Neural progenitor cell (in vitro differentiated cells): ENCODE results near the gene SPRR2D.

Experiments
- EZH2 ChIP-seq: fragments of 200-600 bp; sonication (generic); IDR thresholded peaks from 2 replicates; pipeline ENCODE4 v1.6.1; 2017; ENCODE audit warnings: antibody characterized with exemption, mild to moderate bottlenecking, moderate library complexity
- EZH2phosphoT487 ChIP-seq: fragments of 200-600 bp; sonication (generic); IDR thresholded peaks from 2 replicates; pipeline ENCODE4 v1.6.1; 2017; ENCODE audit warnings: antibody characterized with exemption
- TF ChIP-seq, protein P1 (sequence below): fragments of 200-600 bp; sonication (generic); IDR thresholded peaks from 2 replicates; pipeline ENCODE4 v1.5.1; 2017; ENCODE audit warnings: antibody characterized with exemption, mild to moderate bottlenecking

DNA sequence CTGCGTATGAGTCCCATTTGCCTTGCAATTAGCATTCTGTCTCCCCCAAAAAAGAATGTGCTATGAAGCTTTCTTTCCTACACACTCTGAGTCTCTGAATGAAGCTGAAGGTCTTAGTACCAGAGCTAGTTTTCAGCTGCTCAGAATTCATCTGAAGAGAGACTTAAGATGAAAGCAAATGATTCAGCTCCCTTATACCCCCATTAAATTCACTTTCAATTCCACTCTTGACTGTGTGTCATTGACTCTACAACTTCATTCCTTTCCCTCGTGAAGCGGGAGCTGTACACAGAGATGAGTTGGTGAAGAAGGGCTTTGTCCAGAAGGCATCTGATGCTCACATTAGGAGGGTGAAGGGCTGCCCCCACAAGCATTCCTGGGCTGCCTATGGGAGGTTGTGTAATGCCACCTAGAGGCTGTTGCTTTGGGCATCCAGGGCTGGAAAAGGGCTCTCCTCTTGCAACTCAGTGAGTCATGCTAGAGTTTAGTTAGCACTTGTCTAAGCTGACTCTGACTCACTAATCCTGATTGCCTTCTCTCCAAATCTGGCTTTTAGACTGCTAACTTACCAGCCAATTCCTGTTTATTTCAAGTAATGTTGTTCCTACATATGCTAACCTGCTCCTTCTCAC lies 8.1 kb downstream of the SPRR2D start:
- TF ChIP-seq, protein P1, sequence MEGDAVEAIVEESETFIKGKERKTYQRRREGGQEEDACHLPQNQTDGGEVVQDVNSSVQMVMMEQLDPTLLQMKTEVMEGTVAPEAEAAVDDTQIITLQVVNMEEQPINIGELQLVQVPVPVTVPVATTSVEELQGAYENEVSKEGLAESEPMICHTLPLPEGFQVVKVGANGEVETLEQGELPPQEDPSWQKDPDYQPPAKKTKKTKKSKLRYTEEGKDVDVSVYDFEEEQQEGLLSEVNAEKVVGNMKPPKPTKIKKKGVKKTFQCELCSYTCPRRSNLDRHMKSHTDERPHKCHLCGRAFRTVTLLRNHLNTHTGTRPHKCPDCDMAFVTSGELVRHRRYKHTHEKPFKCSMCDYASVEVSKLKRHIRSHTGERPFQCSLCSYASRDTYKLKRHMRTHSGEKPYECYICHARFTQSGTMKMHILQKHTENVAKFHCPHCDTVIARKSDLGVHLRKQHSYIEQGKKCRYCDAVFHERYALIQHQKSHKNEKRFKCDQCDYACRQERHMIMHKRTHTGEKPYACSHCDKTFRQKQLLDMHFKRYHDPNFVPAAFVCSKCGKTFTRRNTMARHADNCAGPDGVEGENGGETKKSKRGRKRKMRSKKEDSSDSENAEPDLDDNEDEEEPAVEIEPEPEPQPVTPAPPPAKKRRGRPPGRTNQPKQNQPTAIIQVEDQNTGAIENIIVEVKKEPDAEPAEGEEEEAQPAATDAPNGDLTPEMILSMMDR: peak; percentile 12
- TF ChIP-seq EZH2 (no peak), EZH2phosphoT487 (no peak)
